ENCODE measurements around the gene CYP27B1. TPM values are rescaled to one million over a fixed set of nuclear protein-coding genes. Genes with fewer than 3 reads are reported as not detected.

The CYP27B1 gene
- total RNA-seq, 1 donor from 2014 or later = not detected

GRCh38 chr12:57797933-57798332, 31.1 kb upstream of the CYP27B1 start:
- H3K4me1 ChIP-seq = no peaks in the 10 kb centered on the region
- peaks cover 72 to 78% of the 10 kb centered on the region in 2 donors for H3K36me3 ChIP-seq
- no peak overlapping the region for H3K27ac ChIP-seq
- intact Hi-C loops (cut with DNase I) = no loop called here
- H3K9me3 ChIP-seq = no peaks in the 10 kb centered on the region
- H3K27me3 ChIP-seq = no peaks in the 10 kb centered on the region
- TF ChIP-seq CTCF (IDR thresholded peaks at IDR 0.05) = no peak
- no peak overlapping the region for H3K4me3 ChIP-seq
- DNase-seq (ENCODE audit: low spot score in 2 of 2) = no peak

GRCh38 chr12:57796996-57797395, 30.1 kb upstream of the CYP27B1 start:
- H3K27ac ChIP-seq = no peak overlapping the region
- no peak for DNase-seq (ENCODE audit: low spot score in 2 of 2)
- no peak overlapping the region for H3K4me3 ChIP-seq
- no peaks in the 10 kb centered on the region for H3K27me3 ChIP-seq
- no peak for TF ChIP-seq CTCF (IDR thresholded peaks at IDR 0.05)
- H3K9me3 ChIP-seq = no peaks in the 10 kb centered on the region
- H3K36me3 ChIP-seq = peaks cover 72 to 78% of the 10 kb centered on the region in 2 donors
- intact Hi-C loops (cut with DNase I) = no loop called here
- H3K4me1 ChIP-seq = no peaks in the 10 kb centered on the region

DNA sequence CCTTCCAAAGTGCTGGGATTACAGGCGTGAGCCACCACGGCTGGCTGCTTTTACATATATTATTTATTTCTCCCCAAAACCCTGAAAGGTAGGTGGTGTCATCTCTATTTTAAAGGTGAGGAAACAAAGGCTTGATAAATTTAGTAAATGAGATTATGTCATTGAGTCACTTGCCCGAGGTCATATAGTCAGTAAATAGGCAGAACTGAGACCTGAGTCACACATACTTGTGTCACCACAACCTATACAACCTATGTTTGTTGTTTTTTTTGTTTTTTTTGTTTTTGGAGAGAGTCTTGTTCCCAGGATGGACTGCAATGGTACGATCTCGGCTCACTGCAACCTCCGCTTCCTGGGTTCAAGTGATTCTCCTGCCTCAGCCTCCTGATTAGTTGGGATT, 28.5 kb upstream of the CYP27B1 start:
- H3K27ac ChIP-seq = no peak overlapping the region
- no peak for TF ChIP-seq CTCF (IDR thresholded peaks at IDR 0.05)
- peak in 1 of 2 donors; percentile 16 for DNase-seq (ENCODE audit: low spot score in 2 of 2)
- peaks cover 68 to 73% of the 10 kb centered on the region in 2 donors for H3K36me3 ChIP-seq
- no peaks in the 10 kb centered on the region for H3K4me1 ChIP-seq
- no peaks in the 10 kb centered on the region for H3K27me3 ChIP-seq
- H3K4me3 ChIP-seq = no peak overlapping the region
- intact Hi-C loops (cut with DNase I) = no loop called here
- H3K9me3 ChIP-seq = no peaks in the 10 kb centered on the region

DNA sequence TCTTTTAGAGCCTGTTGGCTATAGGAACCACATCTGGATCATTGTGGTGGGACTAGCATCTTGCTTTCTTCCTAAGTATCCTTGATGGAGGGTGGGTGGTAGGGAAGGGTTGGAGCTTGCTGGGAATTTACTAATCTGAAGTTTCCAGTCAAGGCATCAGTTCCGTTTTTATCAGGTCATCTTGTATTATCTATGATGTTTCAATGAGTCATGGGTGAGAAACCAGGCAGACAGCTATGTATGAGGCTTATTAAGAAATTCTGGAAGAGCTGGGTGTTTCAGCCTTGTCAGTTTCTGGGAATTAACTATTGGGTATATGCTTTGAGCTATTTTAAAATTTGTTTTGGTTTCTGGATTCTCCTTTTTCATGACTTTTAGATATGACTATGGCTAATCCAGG, 27.0 kb upstream of the CYP27B1 start:
- Histone ChIP-seq H3K4me1 (no peaks in the 10 kb centered on the region), H3K27ac (no peak overlapping the region), H3K4me3 (no peak overlapping the region)

DNA sequence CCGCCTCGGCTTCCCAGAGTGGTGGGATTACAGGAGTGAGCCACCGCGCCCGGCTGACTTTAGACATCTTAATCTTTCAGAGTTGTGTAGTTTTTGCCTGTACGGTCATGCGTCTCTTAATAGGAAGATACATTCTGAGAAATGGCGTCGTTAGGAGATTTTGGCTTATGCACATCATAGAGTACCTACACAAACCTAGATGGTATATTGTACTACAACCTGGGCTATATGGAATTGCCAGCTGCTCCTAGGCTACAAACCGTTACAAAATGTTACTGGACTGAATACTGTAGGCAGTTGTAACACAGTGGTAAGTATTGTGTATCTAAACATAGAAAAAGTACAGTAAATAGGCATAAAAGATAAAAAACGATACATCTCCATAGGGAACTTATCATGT, 17.0 kb upstream of the CYP27B1 start:
- Histone ChIP-seq H3K36me3 (peaks cover 29 to 33% of the 10 kb centered on the region in 2 donors), H3K27me3 (no peaks in the 10 kb centered on the region), H3K9me3 (no peaks in the 10 kb centered on the region)

More for the DNA sequence above, 27.0 kb upstream of the CYP27B1 start:
- intact Hi-C loops (cut with DNase I) = no loop called here
- no peak for DNase-seq (ENCODE audit: low spot score in 2 of 2)
- H3K36me3 ChIP-seq = peaks cover 55 to 73% of the 10 kb centered on the region in 2 donors
- no peaks in the 10 kb centered on the region for H3K27me3 ChIP-seq
- no peaks in the 10 kb centered on the region for H3K9me3 ChIP-seq
- TF ChIP-seq CTCF (IDR thresholded peaks at IDR 0.05) = no peak

More for the DNA sequence above, 17.0 kb upstream of the CYP27B1 start:
- peaks cover 7 to 14% of the 10 kb centered on the region in 2 donors for H3K4me1 ChIP-seq
- intact Hi-C loops (cut with DNase I) = no loop called here
- peak overlapping the region in 1 of 2 donors; percentile 97 for H3K4me3 ChIP-seq
- DNase-seq (ENCODE audit: low spot score in 2 of 2) = no peak
- no peak overlapping the region for H3K27ac ChIP-seq
- TF ChIP-seq CTCF (IDR thresholded peaks at IDR 0.05) = no peak
